ENCODE measurements around the gene SPACA7. TPM values are rescaled to one million over a fixed set of nuclear protein-coding genes. Genes with fewer than 3 reads are reported as not detected.

The SPACA7 gene
- total and polyA plus RNA-seq, 10 of the 15 experiments (the other 5 are each of a cell fraction or from before 2014, with no cell fraction given), result not detected

DNA sequence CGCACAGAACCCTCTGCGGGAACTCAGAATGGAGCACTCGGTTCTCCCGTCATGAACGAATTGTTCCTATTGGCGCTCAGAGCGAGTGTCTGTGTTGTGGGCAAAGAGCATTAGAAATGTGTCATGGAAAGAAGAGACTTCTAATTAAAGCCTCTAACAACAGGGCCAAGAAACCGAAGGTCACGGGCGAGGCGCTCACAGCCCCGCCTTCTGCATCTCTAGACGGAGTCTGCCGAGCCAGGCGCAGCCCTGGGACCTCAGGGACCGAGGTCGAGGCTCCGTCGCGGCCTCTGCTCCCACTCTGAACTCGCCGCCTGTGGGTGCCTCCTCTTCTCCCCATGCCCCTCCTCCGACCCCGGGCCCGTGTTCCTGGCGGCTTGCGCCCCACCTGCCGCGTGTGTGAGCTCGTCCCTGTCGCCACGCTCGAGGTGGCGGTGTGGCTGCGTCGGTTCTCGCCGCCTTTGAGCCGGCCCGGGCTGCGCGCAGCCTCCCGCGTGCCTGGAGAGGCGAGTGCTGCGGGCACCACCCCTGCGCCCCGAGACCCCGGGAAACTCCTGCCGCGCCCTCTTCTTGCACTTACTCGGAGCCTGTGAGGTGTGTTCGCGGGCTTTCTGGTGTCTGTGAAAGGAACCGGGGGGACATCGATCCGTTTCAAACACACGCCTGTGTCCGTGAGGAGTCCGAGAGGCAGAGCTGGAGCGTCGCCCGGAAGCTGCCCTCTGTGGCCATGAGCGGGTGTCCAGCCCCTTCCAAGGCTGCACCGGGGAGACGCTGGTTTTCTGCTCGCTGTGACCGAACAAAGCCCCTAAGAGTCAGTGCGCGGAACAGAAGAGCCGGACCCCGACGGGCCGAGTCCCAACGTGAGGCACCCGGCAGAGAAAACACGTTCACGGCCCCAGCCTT is 45.4 kb upstream of the SPACA7 start (continued):
- TF ChIP-seq CEBPB (IDR thresholded peaks at IDR 0.05; ENCODE audit: borderline replicate concordance in 1 of 2, low read depth in 2 of 2, low read length in 2 of 2), result no peak
- TF ChIP-seq, protein P1, sequence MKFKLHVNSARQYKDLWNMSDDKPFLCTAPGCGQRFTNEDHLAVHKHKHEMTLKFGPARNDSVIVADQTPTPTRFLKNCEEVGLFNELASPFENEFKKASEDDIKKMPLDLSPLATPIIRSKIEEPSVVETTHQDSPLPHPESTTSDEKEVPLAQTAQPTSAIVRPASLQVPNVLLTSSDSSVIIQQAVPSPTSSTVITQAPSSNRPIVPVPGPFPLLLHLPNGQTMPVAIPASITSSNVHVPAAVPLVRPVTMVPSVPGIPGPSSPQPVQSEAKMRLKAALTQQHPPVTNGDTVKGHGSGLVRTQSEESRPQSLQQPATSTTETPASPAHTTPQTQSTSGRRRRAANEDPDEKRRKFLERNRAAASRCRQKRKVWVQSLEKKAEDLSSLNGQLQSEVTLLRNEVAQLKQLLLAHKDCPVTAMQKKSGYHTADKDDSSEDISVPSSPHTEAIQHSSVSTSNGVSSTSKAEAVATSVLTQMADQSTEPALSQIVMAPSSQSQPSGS (IDR thresholded peaks at IDR 0.05; ENCODE audit: low read length), result no peak
- TF ChIP-seq RELA (IDR thresholded peaks at IDR 0.05; ENCODE audit: borderline replicate concordance, partially characterized antibody), result no peak
- TF ChIP-seq SUPT20H (IDR thresholded peaks at IDR 0.05; ENCODE audit: borderline replicate concordance, control insufficient read depth, low read depth, low read length), result no peak
- TF ChIP-seq SRF (IDR thresholded peaks at IDR 0.05; ENCODE audit: low read depth in 2 of 2, low read length in 2 of 2), result no peak
- TF ChIP-seq, protein P2, sequence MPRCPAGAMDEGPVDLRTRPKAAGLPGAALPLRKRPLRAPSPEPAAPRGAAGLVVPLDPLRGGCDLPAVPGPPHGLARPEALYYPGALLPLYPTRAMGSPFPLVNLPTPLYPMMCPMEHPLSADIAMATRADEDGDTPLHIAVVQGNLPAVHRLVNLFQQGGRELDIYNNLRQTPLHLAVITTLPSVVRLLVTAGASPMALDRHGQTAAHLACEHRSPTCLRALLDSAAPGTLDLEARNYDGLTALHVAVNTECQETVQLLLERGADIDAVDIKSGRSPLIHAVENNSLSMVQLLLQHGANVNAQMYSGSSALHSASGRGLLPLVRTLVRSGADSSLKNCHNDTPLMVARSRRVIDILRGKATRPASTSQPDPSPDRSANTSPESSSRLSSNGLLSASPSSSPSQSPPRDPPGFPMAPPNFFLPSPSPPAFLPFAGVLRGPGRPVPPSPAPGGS (IDR thresholded peaks at IDR 0.05; ENCODE audit: borderline replicate concordance, insufficient read depth, low read depth, low read length, poor library complexity, severe bottlenecking), result no peak
- no peak for TF ChIP-seq JUNB (IDR thresholded peaks at IDR 0.05)

DNA sequence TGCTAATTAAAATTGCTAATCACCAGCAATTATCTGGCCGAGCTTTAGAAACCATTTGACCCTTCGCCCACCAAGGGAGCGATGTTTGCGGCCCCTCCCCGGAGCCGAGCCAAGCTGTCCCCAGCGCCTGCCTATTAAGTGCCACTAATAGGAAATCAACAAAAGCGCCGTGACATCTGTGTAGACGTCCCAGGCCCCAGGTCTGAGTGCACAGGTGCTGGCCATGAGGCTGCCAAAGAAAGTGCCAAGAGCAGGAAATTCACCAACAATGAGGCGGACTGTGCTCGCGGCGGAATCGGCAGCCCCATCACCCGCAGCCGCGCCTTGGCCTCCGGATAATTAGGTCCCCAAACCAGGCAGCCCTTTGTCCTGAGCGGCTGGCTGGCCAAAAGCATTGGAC is 44.5 kb upstream of the SPACA7 start:
- ChIA-PET CTCF (no interaction called here), SMC1A (ENCODE audit: uncharacterized antibody, unreplicated experiment) (no interaction called here), RAD21 (ENCODE audit: unreplicated experiment) (no interaction called here), POLR2A (no interaction called here)
- Histone ChIP-seq H3K36me3 (ENCODE audit: control insufficient read depth in 2 of 2, insufficient read depth in 2 of 2, low read length in 1 of 2) (no peaks in the 10 kb centered on the region), H3K9me3 (replicated peaks; ENCODE audit: control insufficient read depth, insufficient read depth, low read length) (no peaks in the 10 kb centered on the region; the same call in 2 of the 3 replicates), H3K4me3 (no peak overlapping the region), H3K27me3 (replicated peaks in 1 of 2; ENCODE audit: control insufficient read depth in 2 of 2, insufficient read depth in 2 of 2, low read length in 1 of 2) (no peaks in the 10 kb centered on the region), H3K9ac (ENCODE audit: control insufficient read depth, insufficient read depth, low read length) (no peak overlapping the region), H3K79me2 (ENCODE audit: control insufficient read depth, insufficient read depth, low read length) (no peaks in the 10 kb centered on the region), H4K20me1 (ENCODE audit: control insufficient read depth, insufficient read depth) (no peaks in the 10 kb centered on the region), H3K4me1 (ENCODE audit: control insufficient read depth, insufficient read depth, low read length) (no peaks in the 10 kb centered on the region), H2AFZ (ENCODE audit: control insufficient read depth, low read depth, low read length) (no peak overlapping the region), H3K27ac (ENCODE audit: control insufficient read depth, insufficient read depth) (no peak overlapping the region), H3K4me2 (ENCODE audit: control insufficient read depth, insufficient read depth) (no peak overlapping the region)
- BruUV-seq (replicated peaks), result no TSS peak
- DNase-seq (ENCODE audit: low read depth, low spot score) (no peak), ATAC-seq (no peak), FAIRE-seq (no peak)
- intact Hi-C loops (cut with micrococcal nuclease; ENCODE audit: unreplicated experiment), result no loop called here
- WGBS (ENCODE audit: insufficient coverage, insufficient replicate concordance, low lambda C conversion rate, missing lambda C conversion rate), result 72% methylated on average over 20 of the region's 20 CpGs
- in situ Hi-C loops (cut with MboI), result no loop called here
- no peak for TF ChIP-seq JUND (IDR thresholded peaks at IDR 0.05; ENCODE audit: low read depth, low read length)
- TF ChIP-seq ATF7 (IDR thresholded peaks at IDR 0.05; ENCODE audit: low read depth), result no peak
- TF ChIP-seq, protein P3, sequence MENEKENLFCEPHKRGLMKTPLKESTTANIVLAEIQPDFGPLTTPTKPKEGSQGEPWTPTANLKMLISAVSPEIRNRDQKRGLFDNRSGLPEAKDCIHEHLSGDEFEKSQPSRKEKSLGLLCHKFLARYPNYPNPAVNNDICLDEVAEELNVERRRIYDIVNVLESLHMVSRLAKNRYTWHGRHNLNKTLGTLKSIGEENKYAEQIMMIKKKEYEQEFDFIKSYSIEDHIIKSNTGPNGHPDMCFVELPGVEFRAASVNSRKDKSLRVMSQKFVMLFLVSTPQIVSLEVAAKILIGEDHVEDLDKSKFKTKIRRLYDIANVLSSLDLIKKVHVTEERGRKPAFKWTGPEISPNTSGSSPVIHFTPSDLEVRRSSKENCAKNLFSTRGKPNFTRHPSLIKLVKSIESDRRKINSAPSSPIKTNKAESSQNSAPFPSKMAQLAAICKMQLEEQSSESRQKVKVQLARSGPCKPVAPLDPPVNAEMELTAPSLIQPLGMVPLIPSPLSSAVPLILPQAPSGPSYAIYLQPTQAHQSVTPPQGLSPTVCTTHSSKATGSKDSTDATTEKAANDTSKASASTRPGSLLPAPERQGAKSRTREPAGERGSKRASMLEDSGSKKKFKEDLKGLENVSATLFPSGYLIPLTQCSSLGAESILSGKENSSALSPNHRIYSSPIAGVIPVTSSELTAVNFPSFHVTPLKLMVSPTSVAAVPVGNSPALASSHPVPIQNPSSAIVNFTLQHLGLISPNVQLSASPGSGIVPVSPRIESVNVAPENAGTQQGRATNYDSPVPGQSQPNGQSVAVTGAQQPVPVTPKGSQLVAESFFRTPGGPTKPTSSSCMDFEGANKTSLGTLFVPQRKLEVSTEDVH (IDR thresholded peaks at IDR 0.05; ENCODE audit: low read depth, partially characterized antibody), result no peak
- TF ChIP-seq CBX3 (IDR thresholded peaks at IDR 0.05; ENCODE audit: borderline replicate concordance, low read depth), result no peak
- no peak for TF ChIP-seq HDGF (IDR thresholded peaks at IDR 0.05)
- TF ChIP-seq, protein P4, sequence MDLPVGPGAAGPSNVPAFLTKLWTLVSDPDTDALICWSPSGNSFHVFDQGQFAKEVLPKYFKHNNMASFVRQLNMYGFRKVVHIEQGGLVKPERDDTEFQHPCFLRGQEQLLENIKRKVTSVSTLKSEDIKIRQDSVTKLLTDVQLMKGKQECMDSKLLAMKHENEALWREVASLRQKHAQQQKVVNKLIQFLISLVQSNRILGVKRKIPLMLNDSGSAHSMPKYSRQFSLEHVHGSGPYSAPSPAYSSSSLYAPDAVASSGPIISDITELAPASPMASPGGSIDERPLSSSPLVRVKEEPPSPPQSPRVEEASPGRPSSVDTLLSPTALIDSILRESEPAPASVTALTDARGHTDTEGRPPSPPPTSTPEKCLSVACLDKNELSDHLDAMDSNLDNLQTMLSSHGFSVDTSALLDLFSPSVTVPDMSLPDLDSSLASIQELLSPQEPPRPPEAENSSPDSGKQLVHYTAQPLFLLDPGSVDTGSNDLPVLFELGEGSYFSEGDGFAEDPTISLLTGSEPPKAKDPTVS (IDR thresholded peaks at IDR 0.05; ENCODE audit: low read depth, low read length), result no peak
- TF ChIP-seq PML (IDR thresholded peaks at IDR 0.05; ENCODE audit: low read length), result no peak
- TF ChIP-seq BMI1 (IDR thresholded peaks at IDR 0.05; ENCODE audit: borderline replicate concordance), result no peak
